H1 (cell line): Measurements from ENCODE around the gene PLIN4.

ENCODE experiments used
- CEBPB ChIP-seq: IDR thresholded peaks from 2 replicates; pipeline ENCODE4 v1.6.1; 2012; ENCODE audit warnings: low read depth, low read length
- CTCF ChIP-seq, 3 experiments: IDR thresholded peaks; 1 replicate in 2 of 3; 2 replicates in 1 of 3; pipeline versions ENCODE4 v1.5.1 to v1.6.1; 2011; ENCODE audit warnings: low read length in 3 of 3, mild to moderate bottlenecking in 3 of 3, inconsistent platforms in 2 of 3, low read depth in 1 of 3, moderate library complexity in 1 of 3; ENCODE audit not compliant: insufficient read depth in 1 of 3; ENCODE audit errors: control extremely low read depth in 1 of 3
- POLR2A ChIP-seq, 2 experiments: IDR thresholded peaks; 1 replicate in 1 of 2; 2 replicates in 1 of 2; pipeline ENCODE4 v1.6.1; 2011; ENCODE audit warnings: low read depth in 2 of 2, low read length in 2 of 2, mild to moderate bottlenecking in 2 of 2; ENCODE audit errors: control extremely low read depth in 1 of 2

- TF ChIP-seq POLR2A (IDR thresholded peaks at IDR 0.05; ENCODE audit: control extremely low read depth in 1 of 2, low read depth in 2 of 2, low read length in 2 of 2): no peak
- no peak for TF ChIP-seq CEBPB
- TF ChIP-seq CTCF (IDR thresholded peaks at IDR 0.05; ENCODE audit: control extremely low read depth in 1 of 3, insufficient read depth in 1 of 3, low read depth in 1 of 3, low read length in 3 of 3): no peak
These were observed 34.9 kb upstream of the PLIN4 start for GRCh38 chr19:4553092-4553695.
